RWPE1 (cell line): ENCODE measurements around the gene AATK.

Experiments
- CTCF ChIA-PET: fragments of 350-600 bp; sonication (Branson Sonifier 250); formaldehyde crosslinking; extraction: SDS; loops from one replicate; lab custom pipeline; 2021; lab: Yijun Ruan, JAX
- POLR2A ChIA-PET: fragments of 400-600 bp; formaldehyde crosslinking; extraction: SDS; loops from one replicate; lab custom pipeline; 2020; ENCODE audit warnings: antibody characterized with exemption; ENCODE audit not compliant: low non-redundant PET; lab: Yijun Ruan, JAX
- DNase-seq: peaks from one replicate; pipeline ENCODE4 v3.0.0; 2012; ENCODE audit warnings: low spot score
- H3K27ac ChIP-seq: fragments of 450-650 bp; 2 replicates; pipeline ENCODE4 v1.5.1; 2017
- CTCF ChIP-seq: fragments of 450-650 bp; conservative IDR thresholded peaks from 2 replicates; pipeline ENCODE4 v1.5.1; 2017; ENCODE audit warnings: low read depth, mild to moderate bottlenecking

AATK gene

GRCh38 chr17:81171941-81172340, 5.9 kb upstream of the AATK start:
- no peak for TF ChIP-seq CTCF
- DNase-seq, result no peak
- H3K27ac ChIP-seq, result no peak overlapping the region
- ChIA-PET POLR2A (no interaction called here), CTCF (interaction anchor here (1.1 kb wide), 1 partner anchor 22 kb away, joined by 3 read pairs; no protein-coding TSS in a partner anchor)

DNA sequence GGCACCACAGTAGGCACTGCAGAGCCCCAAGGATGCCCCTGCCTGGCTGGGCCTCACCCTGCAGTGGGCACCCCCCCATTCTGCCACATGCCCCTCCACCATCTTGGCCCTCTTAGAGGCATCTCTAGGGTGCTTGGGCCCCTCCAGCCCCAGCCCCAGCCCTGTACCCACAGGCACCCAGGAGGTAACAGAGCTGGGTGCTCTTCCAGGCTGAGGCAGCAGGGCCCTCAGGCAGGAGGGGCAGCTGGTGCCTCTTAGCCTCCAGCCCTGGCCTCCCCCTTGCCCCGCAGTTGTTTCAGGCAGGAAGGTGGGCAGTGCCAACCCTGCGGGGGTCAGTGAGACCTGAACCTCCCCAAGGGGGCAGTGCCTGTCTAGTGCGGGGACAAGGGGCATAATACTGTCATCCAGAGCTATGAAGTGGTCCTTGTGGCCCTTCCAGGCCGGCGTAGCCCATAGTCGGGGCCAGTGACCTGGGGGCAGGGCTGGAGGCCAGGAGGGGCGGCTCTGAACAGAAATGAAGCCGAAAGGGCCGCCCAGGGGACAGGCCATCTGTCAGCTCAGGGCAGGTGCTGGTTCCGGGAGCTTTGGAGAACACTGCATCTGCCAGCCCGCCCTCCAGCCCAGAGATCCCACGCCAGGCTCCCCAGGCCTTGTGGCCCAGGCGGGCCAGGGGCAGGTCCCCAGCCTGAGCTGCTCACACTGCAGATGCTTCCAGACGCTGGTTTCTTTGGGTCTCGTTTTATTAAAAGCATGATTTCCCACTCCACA, 4.9 kb upstream of the AATK start:
- CTCF ChIA-PET, result interaction anchor here (0.5 kb wide), 1 partner anchor 28 kb away, joined by 3 read pairs; no protein-coding TSS in a partner anchor
- DNase-seq, result no peak
- POLR2A ChIA-PET, result no interaction called here
- H3K27ac ChIP-seq, result no peak overlapping the region
- no peak for TF ChIP-seq CTCF

- POLR2A ChIA-PET, result no interaction called here
- CTCF ChIA-PET, result no interaction called here
- no peak overlapping the region for H3K27ac ChIP-seq
- no peak for TF ChIP-seq CTCF
- DNase-seq, result no peak
Measured at GRCh38 chr17:81169870-81170309, 3.9 kb upstream of the AATK start.

GRCh38 chr17:81167638-81168037, 1.6 kb upstream of the AATK start:
- no peak for TF ChIP-seq CTCF
- no peak overlapping the region for H3K27ac ChIP-seq
- DNase-seq, result no peak
- CTCF ChIA-PET, result no interaction called here
- POLR2A ChIA-PET, result no interaction called here

- POLR2A ChIA-PET, result no interaction called here
- no peak for DNase-seq
- no peak for TF ChIP-seq CTCF
- H3K27ac ChIP-seq, result no peak overlapping the region
- CTCF ChIA-PET, result no interaction called here
Measured at GRCh38 chr17:81167194-81167524, 1.1 kb upstream of the AATK start.

DNA sequence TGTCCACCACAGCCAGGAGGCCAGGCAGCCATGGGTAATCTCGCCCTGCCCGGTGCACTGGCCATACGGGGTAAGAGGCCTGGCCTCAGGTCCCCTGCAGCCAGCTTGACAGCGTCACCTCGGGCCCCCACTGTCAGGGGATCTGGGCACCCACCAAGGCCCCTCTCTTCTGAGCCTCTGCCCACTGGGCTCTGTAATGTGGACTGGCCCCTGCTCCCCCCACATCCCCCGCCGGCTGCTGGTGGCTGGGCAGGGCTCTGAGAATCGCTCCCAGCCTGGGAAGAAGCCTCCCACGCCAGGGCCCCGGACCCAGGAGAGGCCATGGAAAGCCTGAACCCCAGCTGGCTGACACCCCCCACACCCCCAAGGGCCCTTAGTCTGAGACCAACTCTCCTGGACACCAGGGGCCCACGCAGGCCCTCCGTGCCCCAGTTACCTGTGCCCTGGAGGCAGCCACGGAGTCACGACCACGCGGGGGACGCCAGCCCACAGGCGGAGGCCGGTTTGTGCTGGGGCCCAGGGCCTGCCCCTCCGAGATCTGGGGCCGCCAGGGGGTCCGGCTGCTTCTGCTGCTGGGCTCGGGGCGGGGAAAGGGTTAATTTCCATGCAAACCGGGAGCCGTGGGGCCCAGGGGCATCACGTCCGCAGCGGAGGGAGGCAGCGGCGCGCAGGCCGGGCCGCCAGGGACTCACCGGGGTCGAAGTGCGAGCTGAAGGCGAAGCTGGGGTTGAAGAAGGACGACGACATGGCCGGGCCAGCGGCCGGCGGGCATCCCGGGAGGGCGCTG, 582 bp downstream of the AATK start, which contains the start of gene PVALEF:
Gene PVALEF, plus strand, starts transcription at position 262 of the 787 bp plus-strand sequence. CDS start 15,720 bp downstream, outside the sequence.
- CTCF ChIA-PET, result no interaction called here
- DNase-seq, result no peak
- no peak for TF ChIP-seq CTCF
- no peak within 1 kb of the TSS for H3K27ac ChIP-seq
- POLR2A ChIA-PET, result interaction anchor here (0.7 kb wide), 1 partner anchor 19 kb away, joined by 3 read pairs; no protein-coding TSS in a partner anchor
